ENCODE data around the gene FCHSD2.

FCHSD2 gene

DNA sequence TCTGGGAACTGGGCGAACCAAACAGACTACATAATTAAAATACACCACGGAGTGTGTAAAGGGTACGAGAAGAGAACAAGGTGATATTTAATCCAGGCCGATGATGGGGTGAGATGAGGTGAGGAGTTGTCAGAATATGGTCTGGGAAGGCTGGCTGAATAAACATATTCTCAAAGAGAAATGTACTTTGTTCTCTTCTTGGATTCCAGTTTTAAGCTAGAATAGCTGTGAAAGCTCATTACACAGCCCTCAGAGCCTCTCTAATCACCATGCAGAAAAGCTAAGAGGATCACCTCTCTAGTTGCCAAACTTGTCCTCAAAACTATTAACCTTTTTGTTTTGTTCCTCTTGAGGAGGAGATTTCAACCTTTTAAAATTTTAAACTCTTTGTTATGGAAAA lies 238.1 kb downstream of the FCHSD2 start:
- Mint-ChIP-seq H3K4me3 (no peak overlapping the region), H3K27me3 (no peaks in the 10 kb centered on the region), H3K9me3 (peaks cover 7% of the 10 kb centered on the region in 2 donors), H3K27ac (peak overlapping the region in 1 of 2 donors; percentile 2), H3K4me1 (ENCODE audit: low read depth in 2 of 2) (no peaks in the 10 kb centered on the region), H3K36me3 (ENCODE audit: insufficient read depth) (peaks cover 10% of the 10 kb centered on the region)
- DNase-seq (no peak), ATAC-seq (replicated peaks) (no peak)

DNA sequence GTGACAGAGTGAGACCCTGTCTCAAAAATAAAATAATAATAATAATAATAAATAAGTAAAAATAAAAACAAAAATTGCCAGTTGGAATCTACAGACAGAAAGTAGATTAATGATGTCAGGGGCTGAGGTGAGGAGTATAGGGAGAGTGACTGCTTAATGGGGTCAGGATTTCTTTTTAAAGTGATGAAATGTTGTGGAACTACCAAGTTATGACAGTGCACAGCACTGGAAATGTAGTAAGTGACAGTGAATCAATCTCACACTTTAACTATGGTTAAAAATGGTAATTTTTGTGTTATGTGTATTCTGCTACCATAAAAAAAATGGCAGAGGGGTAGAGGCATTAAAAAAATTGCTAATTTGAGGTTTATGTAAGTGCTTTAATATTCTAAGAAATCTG lies 240.7 kb downstream of the FCHSD2 start:
- Mint-ChIP-seq H3K4me1 (ENCODE audit: low read depth in 2 of 2) (no peaks in the 10 kb centered on the region), H3K9me3 (peaks cover 0 to 2% of the 10 kb centered on the region in 2 donors), H3K4me3 (no peak overlapping the region), H3K36me3 (ENCODE audit: insufficient read depth) (peaks cover 13% of the 10 kb centered on the region), H3K27me3 (no peaks in the 10 kb centered on the region), H3K27ac (peak overlapping the region in 1 of 2 donors; percentile 27)
- ATAC-seq (replicated peaks) (no peak), DNase-seq (no peak)

GRCh38 chr11:72900013-72900412 lies 242.1 kb downstream of the FCHSD2 start:
- ATAC-seq (replicated peaks) (no peak), DNase-seq (no peak)
- Mint-ChIP-seq H3K27ac (no peak overlapping the region), H3K4me3 (no peak overlapping the region), H3K9me3 (no peaks in the 10 kb centered on the region), H3K36me3 (ENCODE audit: insufficient read depth) (peaks cover 13% of the 10 kb centered on the region), H3K27me3 (no peaks in the 10 kb centered on the region), H3K4me1 (ENCODE audit: low read depth in 2 of 2) (no peaks in the 10 kb centered on the region)

- Mint-ChIP-seq H3K27ac (no peak overlapping the region), H3K27me3 (no peaks in the 10 kb centered on the region), H3K36me3 (ENCODE audit: insufficient read depth) (peaks cover 13% of the 10 kb centered on the region)
These were observed 242.9 kb downstream of the FCHSD2 start for GRCh38 chr11:72899238-72899637.

GRCh38 chr11:72897506-72897905 lies 244.6 kb downstream of the FCHSD2 start:
- Mint-ChIP-seq H3K27me3 (no peaks in the 10 kb centered on the region), H3K4me1 (ENCODE audit: low read depth in 2 of 2) (no peaks in the 10 kb centered on the region), H3K9me3 (no peaks in the 10 kb centered on the region), H3K4me3 (no peak overlapping the region), H3K36me3 (ENCODE audit: insufficient read depth) (peaks cover 13% of the 10 kb centered on the region), H3K27ac (no peak overlapping the region)
- DNase-seq (no peak), ATAC-seq (replicated peaks) (no peak)

More at GRCh38 chr11:72899238-72899637, 242.9 kb downstream of the FCHSD2 start:
- Mint-ChIP-seq H3K9me3 (no peaks in the 10 kb centered on the region), H3K4me1 (ENCODE audit: low read depth in 2 of 2) (no peaks in the 10 kb centered on the region), H3K4me3 (no peak overlapping the region)
- ATAC-seq (replicated peaks) = no peak
- no peak for DNase-seq

GRCh38 chr11:72896431-72896830 lies 245.7 kb downstream of the FCHSD2 start:
- ATAC-seq (replicated peaks) = no peak
- Mint-ChIP-seq H3K36me3 (ENCODE audit: insufficient read depth) (peaks cover 9% of the 10 kb centered on the region), H3K4me3 (no peak overlapping the region)

GRCh38 chr11:72890881-72891280 lies 251.2 kb downstream of the FCHSD2 start:
- Mint-ChIP-seq H3K27ac (peak overlapping the region in 1 of 2 donors; percentile 31), H3K4me3 (no peak overlapping the region), H3K9me3 (no peaks in the 10 kb centered on the region), H3K36me3 (ENCODE audit: insufficient read depth) (peaks cover 23% of the 10 kb centered on the region), H3K4me1 (ENCODE audit: low read depth in 2 of 2) (no peaks in the 10 kb centered on the region), H3K27me3 (no peaks in the 10 kb centered on the region)
- DNase-seq (no peak), ATAC-seq (replicated peaks) (no peak)

More at GRCh38 chr11:72896431-72896830, 245.7 kb downstream of the FCHSD2 start:
- no peak for DNase-seq
- H3K27ac Mint-ChIP-seq = peak overlapping the region in 1 of 2 donors; percentile 22
- no peaks in the 10 kb centered on the region for H3K4me1 Mint-ChIP-seq (ENCODE audit: low read depth in 2 of 2)
- H3K27me3 Mint-ChIP-seq = no peaks in the 10 kb centered on the region
- H3K9me3 Mint-ChIP-seq = no peaks in the 10 kb centered on the region

DNA sequence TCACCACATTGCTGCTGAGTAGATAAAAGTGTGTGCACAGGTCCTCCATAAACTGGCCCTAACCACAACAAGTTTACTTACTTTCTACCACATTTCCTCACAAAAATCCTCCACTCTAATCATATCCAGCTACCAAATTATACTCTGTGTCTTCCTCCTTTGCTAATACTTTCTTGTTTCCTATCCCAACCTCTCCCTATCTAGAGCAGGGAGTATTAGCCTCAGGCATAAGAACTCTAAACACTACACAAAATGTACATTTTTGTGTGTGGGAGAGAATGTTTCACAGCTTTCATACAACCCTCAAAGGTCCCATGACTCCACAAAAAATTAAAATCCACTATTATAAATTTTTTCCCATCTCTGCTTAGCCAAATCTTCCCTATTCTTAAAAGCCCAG lies 255.5 kb downstream of the FCHSD2 start:
- Mint-ChIP-seq H3K4me3 (no peak overlapping the region), H3K4me1 (ENCODE audit: low read depth in 2 of 2) (no peaks in the 10 kb centered on the region), H3K27me3 (no peaks in the 10 kb centered on the region), H3K9me3 (peaks cover 0 to under 1% of the 10 kb centered on the region in 2 donors), H3K36me3 (ENCODE audit: insufficient read depth) (peaks cover 30% of the 10 kb centered on the region), H3K27ac (peak overlapping the region in 1 of 2 donors; percentile 61)
- no peak for ATAC-seq (replicated peaks)
- DNase-seq = no peak

GRCh38 chr11:72885749-72886609 lies 256.1 kb downstream of the FCHSD2 start:
- DNase-seq (no peak), ATAC-seq (replicated peaks) (no peak)
- peaks cover 0 to 2% of the 10 kb centered on the region in 2 donors for H3K9me3 Mint-ChIP-seq
- H3K4me1 Mint-ChIP-seq (ENCODE audit: low read depth in 2 of 2) = no peaks in the 10 kb centered on the region
- peaks cover 32% of the 10 kb centered on the region for H3K36me3 Mint-ChIP-seq (ENCODE audit: insufficient read depth)
- H3K27me3 Mint-ChIP-seq = no peaks in the 10 kb centered on the region
- H3K27ac Mint-ChIP-seq = peak overlapping the region in 1 of 2 donors; percentile 61
- H3K4me3 Mint-ChIP-seq = no peak overlapping the region

GRCh38 chr11:72876147-72876546 lies 266.0 kb downstream of the FCHSD2 start:
- Mint-ChIP-seq H3K4me3 (no peak overlapping the region), H3K4me1 (ENCODE audit: low read depth in 2 of 2) (no peaks in the 10 kb centered on the region), H3K9me3 (no peaks in the 10 kb centered on the region), H3K36me3 (ENCODE audit: insufficient read depth) (peaks cover 11% of the 10 kb centered on the region), H3K27me3 (no peaks in the 10 kb centered on the region), H3K27ac (no peak overlapping the region)
- no peak for DNase-seq
- ATAC-seq (replicated peaks) = no peak

- H3K27me3 Mint-ChIP-seq = no peaks in the 10 kb centered on the region
- no peak overlapping the region for H3K27ac Mint-ChIP-seq
- H3K4me1 Mint-ChIP-seq (ENCODE audit: low read depth in 2 of 2) = no peaks in the 10 kb centered on the region
- no peaks in the 10 kb centered on the region for H3K9me3 Mint-ChIP-seq
- H3K36me3 Mint-ChIP-seq (ENCODE audit: insufficient read depth) = peaks cover 9% of the 10 kb centered on the region
- ATAC-seq (replicated peaks) (no peak), DNase-seq (no peak)
- H3K4me3 Mint-ChIP-seq = no peak overlapping the region
These were observed 266.4 kb downstream of the FCHSD2 start for GRCh38 chr11:72875736-72876135.

GRCh38 chr11:72872012-72872411 lies 270.1 kb downstream of the FCHSD2 start:
- peaks cover 16% of the 10 kb centered on the region for H3K36me3 Mint-ChIP-seq (ENCODE audit: insufficient read depth)
- no peak overlapping the region for H3K27ac Mint-ChIP-seq
- DNase-seq = no peak
- H3K9me3 Mint-ChIP-seq = no peaks in the 10 kb centered on the region
- H3K4me1 Mint-ChIP-seq (ENCODE audit: low read depth in 2 of 2) = peaks cover 6 to 10% of the 10 kb centered on the region in 2 donors
- no peak overlapping the region for H3K4me3 Mint-ChIP-seq
- no peaks in the 10 kb centered on the region for H3K27me3 Mint-ChIP-seq
- no peak for ATAC-seq (replicated peaks)

DNA sequence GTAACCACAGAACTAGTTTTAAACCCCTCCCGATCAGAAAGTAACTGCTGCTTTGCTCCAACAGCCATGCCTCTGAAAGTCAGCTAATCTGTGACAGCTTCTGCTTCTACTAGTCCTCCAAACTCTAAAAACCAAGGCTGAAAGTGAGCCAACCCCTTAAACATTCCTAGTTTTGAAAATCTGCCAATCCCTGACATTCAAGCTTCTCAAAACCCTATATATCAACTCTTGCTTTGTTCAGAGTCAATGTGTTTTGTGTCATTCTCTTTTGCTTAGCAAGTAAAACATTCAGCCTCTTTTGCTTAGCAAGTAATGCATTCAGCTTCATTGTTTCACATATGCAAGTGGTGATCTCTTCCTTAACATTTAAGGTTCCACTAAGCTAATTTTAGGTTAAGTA lies 271.0 kb downstream of the FCHSD2 start:
- Mint-ChIP-seq H3K27ac (no peak overlapping the region), H3K4me3 (no peak overlapping the region), H3K9me3 (no peaks in the 10 kb centered on the region), H3K27me3 (no peaks in the 10 kb centered on the region), H3K36me3 (ENCODE audit: insufficient read depth) (peaks cover 24% of the 10 kb centered on the region), H3K4me1 (ENCODE audit: low read depth in 2 of 2) (peaks cover 6 to 10% of the 10 kb centered on the region in 2 donors)
- DNase-seq (no peak), ATAC-seq (replicated peaks) (no peak)

- H3K27ac Mint-ChIP-seq = no peak overlapping the region
- H3K4me3 Mint-ChIP-seq = no peak overlapping the region
- DNase-seq (no peak), ATAC-seq (replicated peaks) (no peak)
- H3K27me3 Mint-ChIP-seq = no peaks in the 10 kb centered on the region
- H3K9me3 Mint-ChIP-seq = no peaks in the 10 kb centered on the region
- H3K4me1 Mint-ChIP-seq (ENCODE audit: low read depth in 2 of 2) = peaks cover 6 to 10% of the 10 kb centered on the region in 2 donors
- peaks cover 20% of the 10 kb centered on the region for H3K36me3 Mint-ChIP-seq (ENCODE audit: insufficient read depth)
These were observed 272.3 kb downstream of the FCHSD2 start for GRCh38 chr11:72869831-72870230.

All from effector memory CD8-positive, alpha-beta T cell (primary cell).